OCI-LY1 (cell line): ENCODE data around the gene TM4SF1.

Source experiments
- H2AFZ ChIP-seq: fragments of 200-600 bp; sonication (generic), shearing (Covaris generic); 2 replicates; pipeline ENCODE4 v1.6.0; 2014; ENCODE audit warnings: antibody characterized with exemption, mild to moderate bottlenecking, low read length
- H3F3A ChIP-seq: fragments of 200-600 bp; sonication (generic), shearing (Covaris generic); 2 replicates; pipeline ENCODE4 v1.6.0; 2014; ENCODE audit warnings: mild to moderate bottlenecking, antibody characterized with exemption, low read length, moderate library complexity; ENCODE audit not compliant: insufficient read depth
- H3K27ac ChIP-seq: fragments of 200-600 bp; sonication (generic); 2 replicates; pipeline ENCODE4 v1.5.1; 2014; ENCODE audit warnings: low read length, mixed run types, mild to moderate bottlenecking, low read depth; ENCODE audit not compliant: poor library complexity, severe bottlenecking
- H3K27me3 ChIP-seq: fragments of 200-600 bp; sonication (generic); 2 replicates; pipeline ENCODE4 v1.6.0; 2014; ENCODE audit warnings: antibody characterized with exemption, mild to moderate bottlenecking, low read length, moderate library complexity; ENCODE audit not compliant: insufficient read depth
- H3K36me3 ChIP-seq: fragments of 200-600 bp; sonication (generic); 2 replicates; pipeline ENCODE4 v1.6.1; 2014; ENCODE audit warnings: mild to moderate bottlenecking, antibody characterized with exemption, low read length, moderate library complexity, mixed read lengths; ENCODE audit not compliant: insufficient read depth
- H3K4me1 ChIP-seq: fragments of 200-600 bp; sonication (generic); 2 replicates; pipeline ENCODE4 v1.5.1; 2014; ENCODE audit warnings: mild to moderate bottlenecking, low read length, moderate library complexity; ENCODE audit not compliant: insufficient read depth, severe bottlenecking
- H3K4me2 ChIP-seq: fragments of 200-600 bp; sonication (generic), shearing (Covaris generic); 2 replicates; pipeline ENCODE4 v1.6.1; 2014; ENCODE audit warnings: low read length
- H3K4me3 ChIP-seq: fragments of 200-600 bp; sonication (generic); 2 replicates; pipeline ENCODE4 v1.5.1; 2014; ENCODE audit warnings: low read length, low read depth, mild to moderate bottlenecking, mixed read lengths; ENCODE audit not compliant: poor library complexity, severe bottlenecking
- H3K79me2 ChIP-seq: fragments of 200-600 bp; shearing (Covaris generic); 2 replicates; pipeline ENCODE4 v1.6.1; 2016; ENCODE audit warnings: mixed run types, low read length, mixed read lengths; ENCODE audit not compliant: insufficient read depth
- H3K9ac ChIP-seq: fragments of 200-600 bp; sonication (generic), shearing (Covaris generic); 2 replicates; pipeline ENCODE4 v1.6.1; 2014; ENCODE audit warnings: mild to moderate bottlenecking, low read length, mixed read lengths
- H3K9me2 ChIP-seq: fragments of 200-600 bp; sonication (generic), shearing (Covaris generic); 2 replicates; pipeline ENCODE4 v1.6.1; 2014; ENCODE audit warnings: low read depth, mild to moderate bottlenecking, low read length, mixed read lengths
- H3K9me3 ChIP-seq: fragments of 200-600 bp; shearing (Covaris generic); 2 replicates; pipeline ENCODE4 v1.6.1; 2014; ENCODE audit warnings: low read length, mixed read lengths
- H4K20me1 ChIP-seq: fragments of 200-600 bp; sonication (generic), shearing (Covaris generic); 2 replicates; pipeline ENCODE4 v1.6.0; 2016; ENCODE audit warnings: mild to moderate bottlenecking, low read length; ENCODE audit not compliant: insufficient read depth
- EZH2 ChIP-seq: fragments of 200-600 bp; sonication (generic), shearing (Covaris generic); IDR thresholded peaks from 2 replicates; pipeline ENCODE4 v1.8.0; 2017; ENCODE audit warnings: borderline replicate concordance, mixed run types, mild to moderate bottlenecking, antibody characterized with exemption, low read length, moderate library complexity, mixed read lengths
- TF ChIP-seq, protein P1 (sequence below): fragments of 200-600 bp; sonication (generic), shearing (Covaris generic); IDR thresholded peaks from 2 replicates; pipeline ENCODE4 v1.5.1; 2017; ENCODE audit warnings: mild to moderate bottlenecking, antibody characterized with exemption, low read length, moderate library complexity, mixed read lengths

The TM4SF1 gene

DNA sequence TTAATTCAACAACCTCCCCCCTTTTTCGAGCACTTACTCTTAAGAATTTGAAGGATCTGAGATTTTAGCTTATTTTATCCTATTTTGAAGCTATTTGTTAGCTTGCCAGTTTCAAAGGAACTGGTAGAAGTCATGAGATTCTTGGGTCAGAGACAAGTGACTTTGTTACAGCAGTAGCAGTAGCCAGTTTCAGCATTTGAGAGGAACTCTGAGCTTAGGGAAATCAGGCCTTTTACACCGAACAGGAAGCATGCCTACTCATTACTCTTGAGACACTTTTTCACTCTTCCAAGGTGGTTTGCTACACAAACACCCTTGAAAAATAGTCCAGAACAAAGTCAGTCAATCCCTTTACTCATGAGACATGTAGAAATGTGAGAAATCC is 24.5 kb upstream of the TM4SF1 start:
- no peak overlapping the region for H3K27ac ChIP-seq
- no peak overlapping the region for H3K4me3 ChIP-seq
- TF ChIP-seq, protein P1, sequence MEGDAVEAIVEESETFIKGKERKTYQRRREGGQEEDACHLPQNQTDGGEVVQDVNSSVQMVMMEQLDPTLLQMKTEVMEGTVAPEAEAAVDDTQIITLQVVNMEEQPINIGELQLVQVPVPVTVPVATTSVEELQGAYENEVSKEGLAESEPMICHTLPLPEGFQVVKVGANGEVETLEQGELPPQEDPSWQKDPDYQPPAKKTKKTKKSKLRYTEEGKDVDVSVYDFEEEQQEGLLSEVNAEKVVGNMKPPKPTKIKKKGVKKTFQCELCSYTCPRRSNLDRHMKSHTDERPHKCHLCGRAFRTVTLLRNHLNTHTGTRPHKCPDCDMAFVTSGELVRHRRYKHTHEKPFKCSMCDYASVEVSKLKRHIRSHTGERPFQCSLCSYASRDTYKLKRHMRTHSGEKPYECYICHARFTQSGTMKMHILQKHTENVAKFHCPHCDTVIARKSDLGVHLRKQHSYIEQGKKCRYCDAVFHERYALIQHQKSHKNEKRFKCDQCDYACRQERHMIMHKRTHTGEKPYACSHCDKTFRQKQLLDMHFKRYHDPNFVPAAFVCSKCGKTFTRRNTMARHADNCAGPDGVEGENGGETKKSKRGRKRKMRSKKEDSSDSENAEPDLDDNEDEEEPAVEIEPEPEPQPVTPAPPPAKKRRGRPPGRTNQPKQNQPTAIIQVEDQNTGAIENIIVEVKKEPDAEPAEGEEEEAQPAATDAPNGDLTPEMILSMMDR, result no peak
- no peak for TF ChIP-seq EZH2
- no peak overlapping the region for H3K4me2 ChIP-seq
- H4K20me1 ChIP-seq, result no peaks in the 10 kb centered on the region
- no peaks in the 10 kb centered on the region for H3F3A ChIP-seq
- H3K27me3 ChIP-seq, result no peaks in the 10 kb centered on the region
- no peaks in the 10 kb centered on the region for H3K9me3 ChIP-seq
- H3K9ac ChIP-seq, result no peak overlapping the region
- no peaks in the 10 kb centered on the region for H3K4me1 ChIP-seq
- no peaks in the 10 kb centered on the region for H3K9me2 ChIP-seq
- H3K36me3 ChIP-seq, result no peaks in the 10 kb centered on the region
- no peak overlapping the region for H2AFZ ChIP-seq
- H3K79me2 ChIP-seq, result no peaks in the 10 kb centered on the region

DNA sequence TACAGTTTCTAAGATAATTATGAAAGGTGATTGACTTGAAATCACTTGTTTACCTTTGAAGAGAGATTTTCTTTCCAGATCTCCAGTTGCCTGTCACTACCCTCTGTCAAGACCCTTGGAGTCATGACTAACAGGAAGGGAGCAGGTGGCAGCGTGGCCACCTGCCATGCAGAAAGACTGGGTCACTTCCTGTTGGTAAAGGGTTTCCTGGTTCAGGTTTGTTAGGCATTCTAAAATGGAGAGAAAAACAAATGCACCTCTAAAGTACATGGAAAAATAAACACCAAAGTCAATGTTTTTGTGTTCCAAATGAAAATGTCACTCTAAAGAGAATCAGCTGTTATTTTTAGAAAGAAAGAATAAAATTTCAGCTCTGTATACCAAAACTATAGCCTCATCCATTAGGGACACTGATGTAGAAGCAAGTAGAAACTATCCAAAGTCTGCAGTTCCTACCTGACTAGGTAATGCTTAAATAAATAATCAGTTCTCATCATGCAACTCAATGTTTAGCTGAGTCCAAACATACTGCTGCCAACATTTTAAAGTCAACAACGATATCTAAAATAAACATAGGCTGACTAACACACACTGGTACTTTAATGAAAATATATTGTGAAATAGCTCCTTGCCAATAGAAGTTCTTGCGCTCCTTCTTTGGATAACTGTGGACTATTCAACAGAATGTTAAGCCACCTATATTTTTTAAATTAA is 23.9 kb upstream of the TM4SF1 start:
- no peaks in the 10 kb centered on the region for H3K9me2 ChIP-seq
- H3K36me3 ChIP-seq, result no peaks in the 10 kb centered on the region
- no peaks in the 10 kb centered on the region for H3K9me3 ChIP-seq
- no peaks in the 10 kb centered on the region for H3K4me1 ChIP-seq
- H4K20me1 ChIP-seq, result no peaks in the 10 kb centered on the region
- no peaks in the 10 kb centered on the region for H3F3A ChIP-seq
- no peak overlapping the region for H3K27ac ChIP-seq
- no peak overlapping the region for H3K4me2 ChIP-seq
- H3K4me3 ChIP-seq, result no peak overlapping the region
- H3K79me2 ChIP-seq, result no peaks in the 10 kb centered on the region
- H3K27me3 ChIP-seq, result no peaks in the 10 kb centered on the region
- H2AFZ ChIP-seq, result no peak overlapping the region
- no peak overlapping the region for H3K9ac ChIP-seq
- TF ChIP-seq, protein P1, result no peak
- TF ChIP-seq EZH2, result no peak

DNA sequence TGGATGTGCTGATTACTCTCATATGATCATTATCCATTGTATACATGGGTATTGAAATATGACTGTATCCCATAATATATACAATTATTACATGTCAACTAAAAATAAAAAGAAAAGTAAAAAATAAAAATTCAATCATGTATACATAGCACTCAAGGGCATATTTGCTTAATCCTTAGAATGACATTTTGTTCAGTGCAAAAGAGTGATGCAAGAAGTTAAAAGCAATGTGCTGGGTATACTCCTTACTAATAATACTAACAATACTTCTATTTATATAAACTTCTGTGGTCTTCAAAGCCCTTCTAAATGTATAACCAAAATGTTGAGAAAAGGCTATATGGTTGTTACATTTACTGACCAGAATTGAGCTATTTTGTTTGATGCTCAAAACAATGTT is 23.2 kb upstream of the TM4SF1 start:
- H3K9ac ChIP-seq, result no peak overlapping the region
- no peak overlapping the region for H3K4me3 ChIP-seq
- no peak overlapping the region for H2AFZ ChIP-seq
- H3K4me2 ChIP-seq, result no peak overlapping the region
- no peaks in the 10 kb centered on the region for H3K79me2 ChIP-seq
- H3K4me1 ChIP-seq, result no peaks in the 10 kb centered on the region
- no peaks in the 10 kb centered on the region for H3K9me3 ChIP-seq
- H3K27ac ChIP-seq, result no peak overlapping the region
- H3K36me3 ChIP-seq, result no peaks in the 10 kb centered on the region
- TF ChIP-seq, protein P1, result no peak
- no peak for TF ChIP-seq EZH2
- no peaks in the 10 kb centered on the region for H3K27me3 ChIP-seq
- no peaks in the 10 kb centered on the region for H3K9me2 ChIP-seq
- H4K20me1 ChIP-seq, result no peaks in the 10 kb centered on the region
- H3F3A ChIP-seq, result no peaks in the 10 kb centered on the region
